WI38 (cell line): Measurements from ENCODE around the gene PURA.

Source experiments
- H3K4me3 ChIP-seq: 2 replicates; pipeline ENCODE4 v1.5.1; 2011; ENCODE audit warnings: low read depth, mild to moderate bottlenecking, control low read depth, low read length
- TF ChIP-seq, protein P1 (sequence below): IDR thresholded peaks from 2 replicates; pipeline ENCODE4 v1.5.1; 2012; ENCODE audit warnings: low read depth, mild to moderate bottlenecking, control low read depth, low read length

The PURA gene

DNA sequence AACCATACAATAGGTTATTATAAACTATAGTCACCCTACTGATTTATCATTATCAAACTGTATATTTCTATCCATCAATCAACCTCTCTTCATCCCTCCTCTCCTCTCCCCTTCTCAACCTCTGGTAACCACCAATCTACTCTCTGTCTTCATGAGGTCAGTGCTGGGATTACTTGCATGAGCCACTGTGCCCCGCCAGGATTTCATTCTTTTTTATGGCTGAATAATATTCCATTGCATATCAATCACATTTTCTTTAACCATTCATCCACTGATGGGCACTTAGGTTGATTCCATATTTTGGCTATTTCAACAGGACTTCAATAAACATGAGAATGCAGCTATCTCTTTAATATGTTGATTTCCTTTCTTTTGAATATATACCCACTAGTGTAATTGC lies 10.8 kb upstream of the PURA start:
- no peak overlapping the region for H3K4me3 ChIP-seq
- TF ChIP-seq, protein P1, sequence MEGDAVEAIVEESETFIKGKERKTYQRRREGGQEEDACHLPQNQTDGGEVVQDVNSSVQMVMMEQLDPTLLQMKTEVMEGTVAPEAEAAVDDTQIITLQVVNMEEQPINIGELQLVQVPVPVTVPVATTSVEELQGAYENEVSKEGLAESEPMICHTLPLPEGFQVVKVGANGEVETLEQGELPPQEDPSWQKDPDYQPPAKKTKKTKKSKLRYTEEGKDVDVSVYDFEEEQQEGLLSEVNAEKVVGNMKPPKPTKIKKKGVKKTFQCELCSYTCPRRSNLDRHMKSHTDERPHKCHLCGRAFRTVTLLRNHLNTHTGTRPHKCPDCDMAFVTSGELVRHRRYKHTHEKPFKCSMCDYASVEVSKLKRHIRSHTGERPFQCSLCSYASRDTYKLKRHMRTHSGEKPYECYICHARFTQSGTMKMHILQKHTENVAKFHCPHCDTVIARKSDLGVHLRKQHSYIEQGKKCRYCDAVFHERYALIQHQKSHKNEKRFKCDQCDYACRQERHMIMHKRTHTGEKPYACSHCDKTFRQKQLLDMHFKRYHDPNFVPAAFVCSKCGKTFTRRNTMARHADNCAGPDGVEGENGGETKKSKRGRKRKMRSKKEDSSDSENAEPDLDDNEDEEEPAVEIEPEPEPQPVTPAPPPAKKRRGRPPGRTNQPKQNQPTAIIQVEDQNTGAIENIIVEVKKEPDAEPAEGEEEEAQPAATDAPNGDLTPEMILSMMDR = no peak

DNA sequence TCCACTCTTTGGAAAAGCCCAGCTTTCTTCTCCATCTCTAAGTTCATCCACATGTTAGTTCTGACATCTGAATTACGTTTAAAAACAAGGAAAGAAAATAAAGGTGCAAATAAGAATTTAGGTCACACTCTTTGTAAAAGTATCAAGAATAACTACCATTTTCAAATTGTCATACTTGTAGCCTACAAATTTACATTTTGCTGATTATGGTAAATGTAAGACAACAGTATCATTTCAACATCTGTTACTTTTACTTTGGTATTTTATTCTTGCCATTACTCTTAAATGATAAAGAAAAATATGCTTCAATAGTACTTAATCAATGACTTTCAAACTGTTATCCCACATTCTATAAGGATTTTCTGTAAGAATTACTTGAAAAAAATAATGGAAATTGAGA lies 9.8 kb upstream of the PURA start:
- TF ChIP-seq, protein P1 = no peak
- no peak overlapping the region for H3K4me3 ChIP-seq

DNA sequence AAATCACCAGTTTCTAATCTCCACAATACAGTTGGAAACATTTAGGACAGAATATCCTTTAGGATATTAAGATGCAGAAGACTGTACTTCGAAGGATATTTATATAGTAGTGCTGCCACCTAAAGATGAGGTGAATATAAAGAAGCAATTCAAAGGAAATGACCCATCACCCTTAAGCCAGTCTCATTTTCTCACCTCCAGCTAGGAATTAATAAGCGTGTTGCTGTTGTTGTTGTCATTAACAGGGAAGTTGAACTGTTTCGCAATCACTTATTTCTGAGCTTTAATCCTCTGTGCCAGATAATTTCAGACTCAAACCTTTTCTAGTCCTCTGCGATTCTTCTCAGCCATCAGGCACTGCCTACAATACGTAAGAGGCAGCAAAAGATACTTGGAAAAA lies 7.8 kb upstream of the PURA start:
- TF ChIP-seq, protein P1 = no peak
- no peak overlapping the region for H3K4me3 ChIP-seq

DNA sequence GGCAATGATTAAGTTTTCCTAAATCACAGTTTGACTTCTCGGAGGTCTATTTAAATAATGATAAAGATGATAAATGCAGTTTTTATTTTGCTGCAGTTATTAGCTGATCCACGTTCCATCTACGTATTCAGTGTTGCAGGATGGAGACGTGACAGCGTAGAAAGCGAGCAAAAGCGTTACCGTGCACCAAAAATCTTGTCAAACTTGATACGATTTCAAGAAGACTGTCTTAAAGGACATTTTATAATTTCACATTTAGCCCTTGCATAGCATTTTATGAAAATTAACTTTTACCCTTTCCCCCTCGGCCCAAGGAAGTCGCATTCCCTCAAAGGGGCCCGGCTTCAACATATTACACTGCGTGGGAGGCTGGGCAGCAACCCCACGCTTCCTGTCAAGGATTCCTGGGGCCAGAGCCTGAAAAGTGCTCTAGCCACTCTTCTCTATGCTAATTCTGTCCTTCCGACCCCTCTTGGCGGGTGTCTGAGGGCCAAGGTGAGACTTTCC lies 7.1 kb upstream of the PURA start:
- TF ChIP-seq, protein P1 = no peak
- peak overlapping the region; percentile 89 for H3K4me3 ChIP-seq

DNA sequence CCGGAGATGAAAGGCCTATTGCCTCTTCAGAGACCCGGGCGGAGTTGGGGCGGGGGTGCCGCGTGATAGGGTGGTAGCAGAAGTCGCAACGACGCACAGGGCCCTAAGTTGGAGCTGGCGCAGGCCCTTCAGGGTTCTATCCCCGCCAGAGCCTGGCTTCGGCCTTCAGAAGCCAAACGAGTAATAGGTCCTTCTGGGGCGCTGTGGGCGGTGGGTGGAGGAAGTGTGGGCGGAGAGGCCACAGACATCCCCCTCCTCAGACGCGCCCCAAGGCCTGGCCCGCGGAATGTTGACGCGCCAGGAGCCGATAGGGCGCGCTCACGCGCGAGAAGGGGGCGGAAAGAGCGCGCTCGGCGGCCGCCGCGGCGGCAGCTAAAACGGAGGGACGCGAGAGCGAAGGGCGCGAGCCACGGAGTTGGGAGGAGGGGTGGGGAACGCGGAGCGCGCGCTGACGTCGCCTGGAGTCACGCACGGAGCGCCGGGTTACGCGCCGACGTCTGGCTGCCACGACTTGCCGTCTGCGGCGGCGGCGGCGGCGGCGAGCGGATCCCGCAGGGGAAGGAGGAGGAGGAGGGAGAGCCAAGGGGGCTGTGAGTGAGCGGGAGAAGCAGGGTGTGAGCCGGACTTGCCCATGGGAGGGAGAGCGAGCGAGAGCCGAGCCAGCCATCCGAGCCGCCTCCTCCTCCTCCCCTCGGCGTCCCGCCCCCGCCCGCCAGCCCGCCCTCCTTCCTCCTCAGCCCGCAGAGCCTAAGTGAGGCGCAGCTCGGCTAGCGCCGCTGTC lies 6.4 kb upstream of the PURA start:
- TF ChIP-seq, protein P1 = 0 out of 2 replicates have a peak, but pooled peaks have one; percentile 3

DNA sequence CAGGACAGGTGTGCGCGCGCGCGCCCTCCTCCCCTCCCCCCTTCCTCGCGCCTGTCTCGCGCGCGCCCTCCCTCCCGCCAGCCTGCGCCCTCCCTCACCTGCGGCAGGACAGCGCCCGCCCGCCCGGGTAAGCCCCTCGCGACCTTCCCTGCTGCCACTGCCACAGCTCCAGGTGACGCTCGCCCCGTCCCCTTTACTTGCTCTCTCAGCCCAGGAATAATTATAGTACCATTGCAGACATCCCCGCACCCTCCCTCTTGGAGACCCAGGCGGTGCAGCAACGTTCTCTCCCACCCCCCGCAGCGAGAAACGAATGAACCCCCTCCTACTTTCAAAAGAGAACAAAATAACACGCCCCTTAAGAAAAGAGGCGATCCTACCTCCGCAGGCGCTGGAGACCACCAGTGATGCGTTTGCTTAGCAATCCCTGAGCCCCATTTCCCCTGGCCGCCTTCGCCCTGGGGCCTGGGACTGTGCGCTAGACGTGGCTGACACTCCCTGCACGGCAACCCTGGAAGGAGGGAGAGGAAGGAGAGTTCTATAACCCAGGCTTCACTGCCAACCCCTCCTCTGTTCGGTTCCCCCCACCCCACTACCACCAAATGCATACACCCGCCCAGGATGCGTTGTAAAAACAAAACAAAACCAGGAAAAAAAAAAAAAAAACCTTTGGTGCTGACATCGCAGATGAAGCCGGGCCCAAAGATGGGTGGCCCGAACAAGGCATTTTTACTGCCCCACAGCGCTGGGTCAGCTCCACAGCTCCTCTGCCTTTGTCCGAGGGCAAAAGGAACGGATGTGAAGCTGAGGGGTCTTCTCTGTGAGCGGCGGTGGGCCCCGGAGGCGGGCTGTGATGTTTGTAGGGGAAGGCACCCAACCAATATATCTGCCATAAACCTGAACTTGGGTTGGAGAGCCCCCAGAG lies 5.6 kb upstream of the PURA start:
- H3K4me3 ChIP-seq = peak overlapping the region; percentile 89
- TF ChIP-seq, protein P1 = no peak

More for the DNA sequence above, 6.4 kb upstream of the PURA start:
- H3K4me3 ChIP-seq = peak overlapping the region; percentile 89
